ENCODE measurements around the gene NFKB1.

DNA sequence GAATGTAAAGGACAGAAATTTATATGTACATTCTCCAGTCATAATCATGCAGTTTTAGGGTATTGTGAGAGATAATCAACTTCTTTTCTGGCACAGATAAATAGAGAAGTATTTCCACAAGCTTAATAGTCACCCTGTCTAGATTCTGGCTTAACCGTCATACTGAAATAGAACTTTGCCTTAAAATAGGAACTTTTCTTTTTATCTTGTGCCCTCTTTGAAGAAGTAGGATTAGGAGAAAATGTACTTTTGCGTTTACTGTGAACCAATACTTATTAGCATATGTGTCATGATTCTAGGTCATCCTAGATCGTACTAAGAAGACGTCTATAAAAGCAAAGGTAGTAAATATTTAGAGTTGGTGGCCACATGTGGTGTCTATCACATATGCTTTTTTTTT is 95.4 kb downstream of the NFKB1 start:
- TF ChIP-seq CTCF (IDR thresholded peaks at IDR 0.05; ENCODE audit: low read depth, low read length) = no peak
- no peak for TF ChIP-seq EZH2phosphoT487 (IDR thresholded peaks at IDR 0.05; ENCODE audit: low read depth)
